ENCODE measurements around the gene TTLL8. TPM values are rescaled to one million over a fixed set of nuclear protein-coding genes. Genes with fewer than 3 reads are reported as not detected.

Gene TTLL8
- total RNA-seq, 1 donor from 2014 or later: not detected

GRCh38 chr22:50046481-50047245 is 11.4 kb downstream of the TTLL8 start:
- H3K36me3 ChIP-seq: no peaks in the 10 kb centered on the region
- H3K4me1 ChIP-seq: no peaks in the 10 kb centered on the region
- peaks cover 54% of the 10 kb centered on the region for H3K27me3 ChIP-seq (ENCODE audit: low read depth)
- intact Hi-C loops (cut with micrococcal nuclease): no loop called here
- DNase-seq: no peak
- no peak overlapping the region for H3K27ac ChIP-seq (replicated peaks)
- H3K4me3 ChIP-seq: no peak overlapping the region
- H3K9me3 ChIP-seq (replicated peaks): peaks cover 4% of the 10 kb centered on the region
- TF ChIP-seq CTCF (IDR thresholded peaks at IDR 0.05; ENCODE audit: borderline replicate concordance): no peak

GRCh38 chr22:50046019-50046415 is 12.1 kb downstream of the TTLL8 start:
- no peak for DNase-seq
- intact Hi-C loops (cut with micrococcal nuclease): no loop called here
- Histone ChIP-seq H3K9me3 (replicated peaks) (no peaks in the 10 kb centered on the region), H3K27me3 (ENCODE audit: low read depth) (peaks cover 54% of the 10 kb centered on the region), H3K4me1 (no peaks in the 10 kb centered on the region), H3K36me3 (no peaks in the 10 kb centered on the region), H3K4me3 (no peak overlapping the region), H3K27ac (replicated peaks) (no peak overlapping the region)
- no peak for TF ChIP-seq CTCF (IDR thresholded peaks at IDR 0.05; ENCODE audit: borderline replicate concordance)

GRCh38 chr22:50045211-50046018 is 12.7 kb downstream of the TTLL8 start:
- no peak overlapping the region for H3K27ac ChIP-seq (replicated peaks)
- intact Hi-C loops (cut with micrococcal nuclease): no loop called here
- DNase-seq: no peak
- H3K36me3 ChIP-seq: no peaks in the 10 kb centered on the region
- no peak for TF ChIP-seq CTCF (IDR thresholded peaks at IDR 0.05; ENCODE audit: borderline replicate concordance)
- H3K27me3 ChIP-seq (ENCODE audit: low read depth): peaks cover 54% of the 10 kb centered on the region
- no peak overlapping the region for H3K4me3 ChIP-seq
- H3K4me1 ChIP-seq: no peaks in the 10 kb centered on the region
- no peaks in the 10 kb centered on the region for H3K9me3 ChIP-seq (replicated peaks)

- intact Hi-C loops (cut with micrococcal nuclease): no loop called here
- TF ChIP-seq CTCF (IDR thresholded peaks at IDR 0.05; ENCODE audit: borderline replicate concordance): no peak
- Histone ChIP-seq H3K27me3 (ENCODE audit: low read depth) (peaks cover 47% of the 10 kb centered on the region), H3K4me1 (no peaks in the 10 kb centered on the region), H3K9me3 (replicated peaks) (no peaks in the 10 kb centered on the region), H3K27ac (replicated peaks) (no peak overlapping the region), H3K36me3 (no peaks in the 10 kb centered on the region), H3K4me3 (no peak overlapping the region)
- no peak for DNase-seq
Measured at GRCh38 chr22:50044485-50045118, 13.5 kb downstream of the TTLL8 start.

- no peak for TF ChIP-seq CTCF (IDR thresholded peaks at IDR 0.05; ENCODE audit: borderline replicate concordance)
Measured at GRCh38 chr22:50041361-50042065, 16.6 kb downstream of the TTLL8 start.

More at GRCh38 chr22:50041361-50042065, 16.6 kb downstream of the TTLL8 start:
- no peaks in the 10 kb centered on the region for H3K36me3 ChIP-seq
- no peak for DNase-seq
- H3K27ac ChIP-seq (replicated peaks): no peak overlapping the region
- H3K4me3 ChIP-seq: no peak overlapping the region
- H3K27me3 ChIP-seq (ENCODE audit: low read depth): peaks cover 24% of the 10 kb centered on the region
- no peaks in the 10 kb centered on the region for H3K4me1 ChIP-seq
- intact Hi-C loops (cut with micrococcal nuclease): no loop called here
- H3K9me3 ChIP-seq (replicated peaks): peaks cover 15% of the 10 kb centered on the region

All from left ventricle myocardium inferior (tissue), 1 donor.